Transverse colon (tissue), 4 donors: ENCODE data around the gene SLC35A4. TPM values are rescaled to one million over a fixed set of nuclear protein-coding genes. Genes with fewer than 3 reads are reported as not detected.

Experiments
- DNase-seq: peaks from one replicate; pipeline ENCODE4 v3.0.0-alpha.2; 2019
- H3K27ac ChIP-seq, 4 donors: fragments of 200-600 bp; sonication (generic); 2 replicates each; pipeline ENCODE4 v1.5.1; 2016 to 2018; ENCODE audit warnings: inconsistent platforms in 4 of 4
- H3K27me3 ChIP-seq: fragments of 200-600 bp; sonication (generic); 2 replicates; pipeline ENCODE4 v1.5.1; 2017; ENCODE audit warnings: inconsistent platforms
- H3K36me3 ChIP-seq, 4 donors: fragments of 200-600 bp; sonication (generic); 2 replicates each; pipeline ENCODE4 v1.5.1; 2017 to 2019; ENCODE audit warnings: inconsistent platforms in 4 of 4
- H3K4me1 ChIP-seq, 4 donors: fragments of 200-600 bp; sonication (generic); 2 replicates each; pipeline ENCODE4 v1.5.1; 2017 to 2020; ENCODE audit warnings: inconsistent platforms in 4 of 4
- H3K4me3 ChIP-seq, 4 donors: fragments of 200-600 bp; sonication (generic); 1 replicate in 1 of 4; 2 replicates in 3 of 4; pipeline versions ENCODE4 v1.5.1 to v1.6.1; 2017 to 2019; ENCODE audit warnings: inconsistent platforms in 4 of 4
- H3K9me3 ChIP-seq, 2 donors: fragments of 200-600 bp; sonication (generic); 2 replicates each; pipeline ENCODE4 v1.5.1; 2017 to 2019; ENCODE audit warnings: inconsistent platforms in 2 of 2
- CTCF ChIP-seq, 5 experiments: fragments of 200-600 bp in 3 of 5; fragments of 450-650 bp in 2 of 5; sonication (generic) in 3 of 5; IDR thresholded peaks; 1 replicate in 2 of 5; 2 replicates in 3 of 5; pipeline ENCODE4 v1.5.1; 2016 to 2017; ENCODE audit warnings: antibody characterized with exemption in 5 of 5, inconsistent platforms in 3 of 5, mild to moderate bottlenecking in 2 of 5, moderate library complexity in 1 of 5
- EP300 ChIP-seq: sonication (generic); formaldehyde crosslinking; IDR thresholded peaks from one replicate; pipeline ENCODE4 v1.6.1; 2017; ENCODE audit warnings: antibody characterized with exemption, low read depth
- POLR2A ChIP-seq: fragments of 450-650 bp; IDR thresholded peaks from one replicate; pipeline ENCODE4 v1.6.1; 2016; ENCODE audit warnings: antibody characterized with exemption, mild to moderate bottlenecking, moderate library complexity
- POLR2AphosphoS5 ChIP-seq, 3 donors: sonication (generic); formaldehyde crosslinking; IDR thresholded peaks; one replicate each; pipeline ENCODE4 v1.6.1; 2016; ENCODE audit warnings: antibody characterized with exemption in 3 of 3
- WGBS, 2 donors: methylation state at CpG; one replicate each; pipeline ENCODE4 v1.1.5; 2018; ENCODE audit warnings: low coverage in 1 of 2; 5-methylcytosine and 5-hydroxymethylcytosine counted together
- in situ Hi-C, 4 donors: fragments of 200-750 bp; cut with MboI; loops; one replicate each; pipeline versions ENCODE4 v1.15.0 to v1.15.1; 2017; ENCODE audit warnings: low sequenced_read_pairs in 3 of 4, low pct_ligation_motif_present in 1 of 4, low pct_unique_long_range_greater_than_20kb in 1 of 4
- intact Hi-C: fragments of 100-400 bp; cut with DNase I; formaldehyde crosslinking; loops from one replicate; pipeline ENCODE4 v1.15.1; 2023; ENCODE audit warnings: low total_unique reads
- total RNA-seq, 4 donors: library from RNA; depleted of rRNA; stranded (reverse); fragments of >200 nt; gene quantifications; one replicate each; pipeline ENCODE4 v1.1.0, GENCODE V29; 2016

SLC35A4 gene
- total RNA-seq, 4 donors from 2014 or later: 39.4 to 75.5 (median 52.6) TPM

GRCh38 chr5:140567136-140567818, 2.6 kb downstream of the SLC35A4 start:
- no peak overlapping the region for H3K4me3 ChIP-seq
- DNase-seq: no peak
- no peak overlapping the region for H3K27ac ChIP-seq
- no peaks in the 10 kb centered on the region for H3K27me3 ChIP-seq
- intact Hi-C loops: loop anchor here (5.0 kb wide), 1 partner anchor 70 kb away; the partner anchor contains the start of gene TMCO6
- TF ChIP-seq POLR2A: no peak
- no peak for TF ChIP-seq POLR2AphosphoS5 (IDR thresholded peaks at IDR 0.05)
- TF ChIP-seq CTCF (IDR thresholded peaks at IDR 0.05): no peak
- no peak for TF ChIP-seq EP300
- no peaks in the 10 kb centered on the region for H3K9me3 ChIP-seq
- H3K4me1 ChIP-seq: peaks cover 20 to 55% (median 25%) of the 10 kb centered on the region in 4 donors
- in situ Hi-C loops: loop anchor here in 3 of 4 donors (10.0 to 25.0 kb wide), 3 partner anchors 68 to 138 kb away; partner anchors contain the start of genes CD14 (in 2 of the 3), TMCO6 (in 2 of the 3), DND1 (in 1 of the 3) and WDR55 (in 1 of the 3)
- peaks cover 0 to 10% (median 0%) of the 10 kb centered on the region in 4 donors for H3K36me3 ChIP-seq
- WGBS, 2 donors: 91% methylated on average over 22 of the region's 22 CpGs; no CpG with 5 or more reads in 1 of the 2 donors

- intact Hi-C loops: loop anchor here (5.0 kb wide), 1 partner anchor 69 kb away; the partner anchor contains the start of gene TMCO6
- no peak for TF ChIP-seq POLR2AphosphoS5 (IDR thresholded peaks at IDR 0.05)
- no peak for TF ChIP-seq CTCF (IDR thresholded peaks at IDR 0.05)
- no peak for TF ChIP-seq POLR2A
- no peak for TF ChIP-seq EP300
- Histone ChIP-seq H3K4me1 (peaks cover 20 to 55% (median 23%) of the 10 kb centered on the region in 4 donors), H3K4me3 (no peak overlapping the region), H3K27me3 (no peaks in the 10 kb centered on the region), H3K9me3 (no peaks in the 10 kb centered on the region), H3K36me3 (peaks cover 0 to 10% (median 0%) of the 10 kb centered on the region in 4 donors), H3K27ac (no peak overlapping the region)
- in situ Hi-C loops: loop anchor here in 3 of 4 donors (10.0 to 25.0 kb wide), 3 partner anchors 67 to 137 kb away; partner anchors contain the start of genes CD14 (in 2 of the 3), TMCO6 (in 2 of the 3), DND1 (in 1 of the 3) and WDR55 (in 1 of the 3)
- no peak for DNase-seq
- WGBS, 2 donors: 96 to 100% methylated on average over 3 to 13 of the region's 13 CpGs
Measured at GRCh38 chr5:140567871-140568270, 3.2 kb downstream of the SLC35A4 start.

GRCh38 chr5:140568443-140569063, 3.9 kb downstream of the SLC35A4 start:
- DNase-seq: no peak
- 94% methylated on average over 2 of the region's 2 CpGs; no CpG with 5 or more reads in 1 of the 2 donors for whole genome bisulfite sequencing, 2 donors
- H3K4me3 ChIP-seq: no peak overlapping the region
- in situ Hi-C loops (loop anchor here in 3 of 4 donors (10.0 to 25.0 kb wide), 3 partner anchors 66 to 136 kb away; partner anchors contain the start of genes CD14 (in 2 of the 3), TMCO6 (in 2 of the 3), DND1 (in 1 of the 3) and WDR55 (in 1 of the 3)), intact Hi-C loops (loop anchor here (5.0 kb wide), 1 partner anchor 69 kb away; the partner anchor contains the start of gene TMCO6)
- peak overlapping the region; percentile 52 to 71 (median 62) for H3K27ac ChIP-seq
- TF ChIP-seq CTCF (IDR thresholded peaks at IDR 0.05): no peak
- TF ChIP-seq POLR2A: no peak
- no peak for TF ChIP-seq POLR2AphosphoS5 (IDR thresholded peaks at IDR 0.05)
- TF ChIP-seq EP300: no peak
- no peaks in the 10 kb centered on the region for H3K27me3 ChIP-seq
- H3K4me1 ChIP-seq: peaks cover 14 to 48% (median 16%) of the 10 kb centered on the region in 4 donors
- peaks cover 0 to 10% (median 0%) of the 10 kb centered on the region in 4 donors for H3K36me3 ChIP-seq
- no peaks in the 10 kb centered on the region for H3K9me3 ChIP-seq
